GM21381 (cell line): ENCODE measurements around the gene ATP5F1B.
A peak's percentile ranks its signal among the peaks of the same experiment; 100 is the strongest.
"Not testable (repeated sequence)": the region's sequence is repeated elsewhere in the genome, so short reads cannot be mapped to it uniquely, and the experiment has no call there.

Source experiments
- ATAC-seq: cut with Tn5 transposase; IDR thresholded peaks from one replicate; pipeline ENCODE4 v1.9.1; 2021; ENCODE audit warnings: mild to moderate bottlenecking, moderate library complexity; ENCODE audit not compliant: unreplicated experiment

Gene ATP5F1B

DNA sequence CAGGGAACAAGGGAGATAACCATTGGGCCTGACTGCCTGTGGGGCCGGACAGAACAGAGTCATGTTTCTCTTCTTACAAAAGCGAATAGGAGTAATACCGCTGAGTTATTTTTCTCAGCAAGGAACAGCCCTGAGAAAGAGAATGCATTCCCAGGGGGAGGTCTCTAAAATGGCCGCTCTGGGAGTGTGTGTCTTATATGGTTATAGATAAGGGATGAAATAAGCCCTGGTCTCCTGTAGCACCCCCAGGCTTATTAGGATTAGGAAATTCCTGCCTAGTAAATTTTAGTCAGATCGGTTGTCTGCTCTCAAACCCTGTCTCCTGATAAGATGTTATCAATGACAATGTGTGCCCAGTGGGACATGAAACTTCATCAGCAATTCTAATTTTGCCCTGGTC is 8.0 kb upstream of the ATP5F1B start:
- ATAC-seq: not testable (repeated sequence)

DNA sequence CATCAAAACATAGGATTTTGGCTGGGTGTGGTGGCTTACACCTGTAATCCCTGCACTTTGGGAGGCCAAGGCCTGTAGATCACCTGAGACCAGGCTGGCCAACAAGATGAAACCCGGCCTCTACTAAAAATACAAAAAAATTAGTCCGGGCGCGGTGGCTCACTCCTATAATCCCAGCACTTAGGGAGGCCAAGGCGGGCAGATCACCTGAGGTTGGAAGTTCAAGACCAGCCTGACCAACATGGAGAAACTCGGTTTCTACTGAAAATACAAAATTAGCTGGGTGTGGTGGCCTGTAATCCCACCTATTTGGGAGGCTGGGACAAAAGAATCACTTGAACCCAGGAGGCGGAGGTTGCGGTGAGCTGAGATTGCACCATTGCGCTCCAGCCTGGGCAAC is 2.2 kb upstream of the ATP5F1B start:
- ATAC-seq: not testable (repeated sequence)

DNA sequence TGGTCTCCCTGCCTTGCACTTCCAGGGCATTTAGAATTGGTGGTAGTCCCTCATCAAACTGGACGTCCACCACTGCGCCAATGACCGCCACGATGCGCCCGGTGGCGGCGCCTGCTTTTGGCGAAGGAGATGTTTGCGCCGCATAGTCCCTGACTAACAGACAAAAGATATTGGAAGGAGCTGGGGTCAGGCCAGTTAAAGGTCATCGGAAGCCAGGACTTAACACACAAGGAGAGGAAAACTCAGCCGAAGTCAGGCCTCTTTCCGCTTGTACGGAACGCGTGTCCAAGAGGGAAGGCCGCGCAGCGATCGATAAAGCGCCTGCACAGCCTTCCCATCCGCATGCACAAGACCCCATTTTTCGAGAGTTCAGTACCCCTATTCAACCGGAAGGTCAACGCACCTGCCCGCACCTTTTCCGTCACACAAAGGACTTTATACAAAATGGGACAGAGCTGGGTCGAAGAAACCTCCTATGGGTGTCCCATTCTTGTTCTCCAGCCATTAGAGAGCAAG is 525 bp downstream of the ATP5F1B start:
- no peak for ATAC-seq

DNA sequence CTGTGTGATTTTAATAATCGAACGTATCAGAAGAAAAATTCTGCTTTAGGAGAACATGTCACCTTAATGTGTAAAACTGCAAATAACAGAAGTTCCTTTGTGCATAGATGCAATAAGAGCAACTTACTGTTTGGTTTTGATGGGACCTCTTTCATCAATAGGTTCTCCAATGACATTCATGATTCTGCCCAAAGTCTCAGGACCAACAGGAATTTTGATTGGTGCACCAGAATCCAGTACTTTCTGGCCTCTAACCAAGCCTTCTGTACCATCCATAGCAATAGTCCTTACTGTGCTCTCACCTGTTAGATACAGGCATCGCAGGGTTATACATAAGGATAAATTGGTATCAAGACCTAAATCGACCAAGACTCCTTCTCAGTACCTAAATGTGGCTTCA is 1.1 kb downstream of the ATP5F1B start:
- no peak for ATAC-seq

DNA sequence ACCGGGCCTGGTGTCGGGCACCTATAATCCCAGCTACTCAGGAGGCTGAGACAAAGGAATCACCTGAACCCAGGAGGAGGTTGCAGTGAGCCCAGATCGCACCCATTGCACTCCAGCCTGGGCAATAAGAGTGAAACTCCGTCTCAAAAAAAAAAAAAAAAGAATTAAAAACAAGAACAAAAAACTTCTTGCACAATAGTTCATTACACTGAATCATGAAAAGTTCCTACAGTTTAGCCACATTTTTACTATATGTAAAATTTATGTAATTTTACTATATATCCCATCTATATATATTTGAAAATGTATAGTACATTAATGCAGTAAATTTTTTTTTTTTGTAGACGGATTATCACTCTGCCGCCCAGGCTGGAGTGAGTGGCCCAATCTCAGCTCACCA is 4.6 kb downstream of the ATP5F1B start:
- no peak for ATAC-seq

DNA sequence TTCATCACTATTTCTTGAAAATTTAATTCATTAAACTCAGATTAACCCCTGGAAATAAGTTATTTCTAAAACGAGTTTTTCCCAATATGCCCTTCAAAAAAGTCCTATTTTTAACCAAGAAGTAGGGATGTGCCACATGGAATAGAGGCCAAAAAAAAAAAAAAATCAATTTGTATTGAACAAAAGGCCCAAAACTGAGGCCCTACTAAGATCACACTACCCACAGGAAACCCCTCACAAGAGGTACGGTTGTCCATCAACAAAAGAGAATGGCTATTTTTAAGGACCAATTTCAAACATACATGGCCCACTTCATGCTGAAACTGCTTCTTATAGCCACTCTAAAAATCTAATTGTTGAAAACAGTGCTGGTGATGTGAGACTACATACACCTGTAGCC is 8.2 kb downstream of the ATP5F1B start:
- no peak for ATAC-seq

DNA sequence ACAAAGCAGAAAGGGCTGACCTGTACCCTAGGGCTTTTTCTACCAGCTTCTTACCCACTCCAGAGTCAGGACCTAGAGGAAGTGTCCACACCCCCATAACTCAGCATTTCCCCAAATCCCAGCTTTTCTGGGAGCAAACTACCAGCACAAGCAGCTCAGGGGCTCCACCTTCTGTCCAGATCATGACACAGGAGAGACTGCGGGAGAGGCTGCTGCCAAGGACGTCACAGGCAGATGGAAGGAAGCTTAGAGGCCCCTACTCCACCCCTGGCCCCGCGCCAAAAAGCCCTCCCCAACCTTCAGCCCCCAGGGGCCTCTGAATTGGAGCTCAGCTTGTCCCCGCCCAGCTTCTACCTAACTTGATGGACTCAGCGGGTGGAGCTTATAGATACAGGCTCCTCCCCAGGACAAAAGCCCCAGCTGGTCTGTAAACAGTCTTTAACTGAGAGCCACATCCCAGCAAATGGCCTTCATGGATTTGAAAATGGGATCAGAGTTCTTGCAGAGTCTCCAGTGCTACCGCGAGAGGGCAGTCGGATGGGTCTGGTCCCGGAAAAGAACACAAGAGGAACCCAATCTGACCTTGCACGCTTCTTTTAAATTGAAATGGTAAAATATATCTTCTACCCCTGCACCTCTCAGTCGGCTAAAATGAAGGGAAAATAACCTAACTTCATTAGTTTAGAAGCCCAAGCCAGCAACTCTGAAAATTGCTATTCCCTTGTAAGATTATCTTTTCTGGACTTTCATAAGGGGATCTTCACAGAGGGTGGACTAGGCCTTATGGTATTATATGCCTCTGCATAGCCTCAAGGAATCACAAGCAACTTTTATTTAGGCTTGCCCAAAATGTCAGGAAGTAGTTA is 8.9 kb downstream of the ATP5F1B start:
- ATAC-seq: peak; percentile 45

DNA sequence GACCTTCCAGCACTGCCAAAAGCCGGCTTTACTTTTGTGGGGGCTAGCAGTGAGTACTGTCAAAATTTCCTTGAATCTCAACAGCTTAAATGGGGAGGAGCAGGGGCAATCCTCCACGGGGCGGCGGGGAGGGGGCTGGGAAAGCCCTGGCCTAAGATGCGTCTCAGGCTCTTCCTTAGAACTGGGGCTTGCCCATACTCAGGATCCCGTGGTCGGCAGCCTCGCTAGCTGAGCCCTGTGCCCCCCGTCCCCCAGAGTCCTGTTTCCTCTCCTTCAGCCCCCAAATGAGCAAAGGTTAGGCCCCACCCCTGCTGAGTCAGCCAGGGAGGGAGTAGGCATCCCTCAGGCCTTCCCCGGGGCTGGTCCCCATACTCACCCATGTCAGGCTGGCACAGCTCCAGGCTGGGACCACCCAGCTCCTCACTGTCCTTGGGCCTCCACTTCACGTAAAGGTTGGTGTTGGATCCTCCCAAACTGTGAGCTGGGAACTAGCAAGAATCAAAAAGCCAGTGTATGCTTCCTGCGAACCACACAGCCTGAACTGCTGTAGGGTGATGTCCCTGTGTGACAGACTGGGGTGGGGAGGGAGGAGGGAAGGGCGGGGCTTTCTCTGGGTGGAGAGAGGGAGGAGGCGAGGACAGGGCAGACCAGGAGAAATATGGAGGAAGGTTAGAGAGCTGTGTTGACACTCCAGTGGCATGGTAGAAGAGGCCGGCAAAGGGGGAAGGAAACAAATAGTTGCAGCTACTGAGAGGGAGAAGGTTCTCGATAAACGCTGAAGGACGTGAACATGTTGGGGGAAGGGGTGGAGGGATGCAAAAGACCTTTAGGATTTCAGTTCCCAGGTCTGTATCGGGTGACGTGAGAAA is 9.7 kb downstream of the ATP5F1B start:
- peak; percentile 46 for ATAC-seq

DNA sequence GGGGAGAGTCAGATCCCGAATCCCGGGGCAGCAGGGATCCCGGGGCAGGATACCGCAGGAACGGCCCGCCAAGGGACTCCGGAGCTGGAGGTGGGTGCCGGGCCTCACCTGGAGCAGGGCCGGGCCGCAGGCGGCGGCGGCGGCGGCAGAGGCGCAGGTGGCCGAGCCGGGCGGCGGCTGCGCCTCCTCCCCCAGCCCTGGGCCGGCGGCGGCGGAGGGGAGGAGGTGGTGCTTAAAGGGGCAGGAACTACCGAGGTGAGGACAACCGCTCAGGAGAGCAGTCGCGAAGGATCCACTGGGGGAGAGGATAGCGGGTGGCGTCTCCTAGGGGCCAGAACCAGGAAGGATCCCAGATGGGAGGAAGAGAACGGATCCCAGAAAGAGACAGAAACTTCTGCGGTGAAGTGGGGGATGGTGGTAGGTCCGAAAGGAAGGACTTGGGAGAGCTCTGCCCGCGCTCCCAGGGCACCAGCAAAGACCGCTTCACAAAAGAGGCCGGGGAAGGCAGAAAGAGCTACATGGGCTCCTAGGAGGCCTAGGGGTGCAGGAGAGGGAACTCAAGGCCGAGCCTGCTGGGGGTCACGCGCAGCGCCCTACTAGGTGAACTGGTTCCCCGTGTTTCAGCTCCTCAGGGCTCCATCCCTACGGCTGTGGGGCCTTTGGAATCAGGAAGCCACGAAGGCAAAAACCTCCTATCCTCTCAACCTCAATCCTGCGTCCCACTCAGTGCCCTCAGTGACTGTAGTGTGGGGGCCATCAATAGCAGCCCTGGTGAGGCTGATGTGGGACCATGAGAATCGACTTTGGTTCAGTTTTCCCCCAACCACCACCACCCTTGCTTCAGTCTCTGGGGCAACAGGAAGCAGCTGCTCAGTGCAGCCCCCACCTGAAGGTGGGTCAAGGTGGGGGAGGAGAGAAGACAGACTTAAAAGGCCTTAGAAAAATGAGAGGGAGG is 10.7 kb downstream of the ATP5F1B start:
- peak; percentile 35 for ATAC-seq

DNA sequence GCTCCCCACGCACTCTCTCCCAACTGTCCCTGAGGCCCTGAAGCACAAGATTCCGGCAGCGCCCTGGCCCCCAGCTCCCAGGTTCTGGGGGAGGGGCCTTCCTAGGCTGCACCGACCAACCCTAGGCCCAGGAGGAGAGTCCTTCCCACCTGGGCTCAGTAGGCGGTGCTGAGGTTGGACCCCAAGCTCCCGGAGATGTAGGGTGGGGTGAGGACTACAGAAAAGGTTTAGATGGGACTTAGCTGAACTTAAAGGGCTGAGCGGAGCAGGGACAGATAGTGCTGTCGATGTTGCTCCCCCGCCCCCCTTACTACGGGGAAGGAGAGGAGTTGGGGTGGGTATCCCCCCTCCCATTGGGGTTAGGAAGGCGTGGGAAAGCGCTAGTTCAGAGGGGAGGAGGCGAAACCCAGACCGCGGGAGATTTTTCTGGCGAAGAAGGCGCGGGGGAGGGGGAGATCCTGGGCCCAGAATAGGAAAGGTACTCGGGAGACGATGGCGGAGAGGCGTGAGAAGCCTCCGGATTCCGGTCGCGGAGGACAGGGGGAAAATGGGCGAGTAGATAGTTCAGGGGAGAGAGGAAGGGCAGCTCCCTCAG is 11.4 kb downstream of the ATP5F1B start:
- no peak for ATAC-seq

DNA sequence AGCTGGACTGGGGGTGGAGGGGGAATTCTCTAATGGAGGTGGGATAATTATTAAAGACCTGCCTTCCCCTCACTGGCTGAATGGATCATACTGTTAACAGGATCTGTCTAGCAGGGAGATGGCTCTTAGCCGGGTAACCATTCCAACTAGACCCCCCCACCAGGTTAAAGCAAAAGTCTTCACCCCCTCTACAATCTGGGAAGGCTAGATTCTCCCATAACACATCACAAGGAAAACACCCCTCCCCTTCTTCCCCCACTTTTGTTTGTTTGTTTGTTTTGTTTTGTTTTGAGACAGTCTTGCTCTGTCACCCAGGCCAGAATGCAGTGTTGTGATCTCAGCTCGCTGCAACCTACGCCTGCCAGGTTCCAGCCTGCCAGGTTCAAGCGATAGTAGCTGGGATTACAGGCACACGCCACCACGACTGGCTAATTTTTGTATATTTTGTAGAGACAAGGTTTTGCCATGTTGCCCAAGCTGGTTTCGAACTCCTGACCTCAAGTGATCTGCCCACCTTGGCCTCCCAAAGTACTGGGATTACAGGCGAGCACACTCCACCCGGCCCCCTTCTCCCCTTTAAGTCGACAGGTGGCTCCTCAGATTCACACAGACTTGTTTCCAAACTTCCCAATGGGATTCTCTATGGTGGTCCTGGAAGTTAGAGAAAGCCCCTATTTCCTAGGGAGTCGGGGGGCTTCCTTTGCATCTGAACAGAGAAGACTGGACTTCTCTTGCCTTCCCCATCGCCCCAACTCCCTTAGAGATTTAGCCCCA is 12.1 kb downstream of the ATP5F1B start:
- no peak for ATAC-seq

DNA sequence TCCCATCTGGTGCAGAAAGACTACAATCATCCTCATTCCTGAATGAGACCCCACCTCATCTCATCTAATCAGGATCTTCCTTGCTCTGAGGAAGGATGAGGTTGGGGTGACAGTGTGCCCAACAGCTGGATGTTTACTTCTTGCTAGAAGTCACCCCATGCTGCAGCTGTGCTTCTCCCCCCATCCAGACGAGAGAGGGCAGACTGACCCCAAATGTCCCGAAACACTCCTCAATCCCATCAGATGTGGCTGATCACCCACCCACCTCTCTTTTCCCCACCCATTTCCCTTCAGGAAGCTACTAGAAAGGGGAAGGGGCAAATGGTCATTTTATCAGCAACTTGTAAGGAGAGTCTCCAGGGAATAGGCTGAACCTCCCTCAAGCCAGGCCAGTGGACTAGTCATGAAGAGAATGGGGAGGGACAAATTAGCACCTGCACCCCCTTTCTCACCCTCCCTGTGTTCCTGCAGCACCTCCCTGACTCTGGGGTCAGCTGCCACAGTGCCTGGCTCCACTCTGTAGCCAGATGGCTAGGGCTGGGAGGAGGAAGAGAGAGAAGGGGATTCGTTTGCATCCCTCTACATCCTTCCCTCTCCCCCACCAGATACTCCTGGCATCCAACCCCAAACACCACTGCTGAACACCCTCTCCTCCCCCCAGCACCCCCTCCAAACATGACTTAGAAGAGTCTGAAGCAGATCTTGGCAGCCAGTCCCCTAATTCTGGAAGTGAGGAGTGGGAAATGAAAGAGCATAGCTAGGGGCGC is 12.9 kb downstream of the ATP5F1B start:
- ATAC-seq: no peak

DNA sequence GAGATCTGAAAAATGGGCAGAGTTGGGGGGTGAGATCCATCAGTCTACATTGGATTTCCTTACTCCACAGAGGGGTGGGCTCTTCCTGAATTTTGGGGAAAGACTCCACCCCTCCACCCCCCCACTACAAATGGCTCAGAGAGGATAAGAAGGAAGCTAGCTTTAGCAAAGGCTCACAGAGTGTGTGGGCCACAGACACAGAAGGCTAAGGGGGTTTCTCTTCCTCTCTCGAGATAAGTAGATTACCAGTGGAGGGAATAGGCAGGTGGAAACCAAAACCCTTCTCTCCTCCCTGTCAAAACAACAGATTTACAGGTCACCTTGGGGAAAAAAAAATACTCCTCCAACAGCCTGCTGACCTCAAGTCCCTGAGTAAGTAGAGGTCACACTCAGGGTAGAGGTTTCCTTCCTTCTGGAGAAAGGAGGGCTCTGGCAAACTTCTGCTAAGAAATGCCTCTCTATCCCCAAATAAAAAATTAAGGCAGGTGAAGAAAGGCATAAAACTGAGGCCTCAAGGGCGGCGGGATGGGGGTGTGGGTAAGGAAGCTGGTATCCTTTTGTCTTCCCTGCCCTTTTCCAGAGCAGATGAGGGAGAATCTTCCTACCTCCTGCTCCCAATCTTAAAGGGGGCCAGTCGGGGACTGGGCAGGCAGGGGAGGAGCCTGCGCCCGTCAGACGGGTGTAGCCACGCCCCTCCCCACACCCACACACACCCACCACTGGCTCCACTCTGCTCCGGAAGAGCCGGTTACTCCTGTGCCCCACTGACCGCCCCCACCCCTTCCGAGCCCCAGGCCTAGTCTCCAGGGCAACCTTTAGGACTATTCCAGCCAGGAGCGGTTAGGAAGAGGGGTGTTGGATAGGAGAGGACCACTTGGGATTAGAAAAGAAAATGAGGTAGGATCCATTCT is 13.7 kb downstream of the ATP5F1B start:
- no peak for ATAC-seq

DNA sequence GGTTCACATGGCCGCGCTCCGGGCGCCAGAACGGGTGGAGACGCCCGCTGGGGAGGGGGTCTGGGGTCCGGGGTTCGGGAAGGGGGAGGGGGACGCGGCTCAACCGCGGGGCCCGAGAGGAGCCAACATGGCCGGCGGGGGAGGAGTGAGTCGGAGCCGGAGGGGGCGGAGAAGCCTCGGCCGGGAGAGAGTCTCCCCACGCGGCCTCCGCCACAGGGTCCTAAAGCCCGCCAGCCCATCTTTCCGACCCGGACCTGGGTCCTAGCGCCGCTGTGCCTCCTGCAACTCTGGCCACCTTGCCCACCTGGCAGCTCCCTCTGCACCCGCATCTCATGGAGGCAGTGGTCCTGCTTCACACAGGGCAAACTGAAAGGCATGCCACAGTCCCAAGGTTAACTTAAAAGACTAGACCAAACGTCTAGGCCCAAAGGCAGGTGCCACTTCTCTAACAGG is 15.6 kb downstream of the ATP5F1B start, which contains the start of gene BAZ2A:
Gene BAZ2A, minus strand, starts transcription at position 147 of the 453 bp plus-strand sequence. CDS start 12,796 bp downstream, outside the sequence.
- peak; percentile 52 for ATAC-seq

DNA sequence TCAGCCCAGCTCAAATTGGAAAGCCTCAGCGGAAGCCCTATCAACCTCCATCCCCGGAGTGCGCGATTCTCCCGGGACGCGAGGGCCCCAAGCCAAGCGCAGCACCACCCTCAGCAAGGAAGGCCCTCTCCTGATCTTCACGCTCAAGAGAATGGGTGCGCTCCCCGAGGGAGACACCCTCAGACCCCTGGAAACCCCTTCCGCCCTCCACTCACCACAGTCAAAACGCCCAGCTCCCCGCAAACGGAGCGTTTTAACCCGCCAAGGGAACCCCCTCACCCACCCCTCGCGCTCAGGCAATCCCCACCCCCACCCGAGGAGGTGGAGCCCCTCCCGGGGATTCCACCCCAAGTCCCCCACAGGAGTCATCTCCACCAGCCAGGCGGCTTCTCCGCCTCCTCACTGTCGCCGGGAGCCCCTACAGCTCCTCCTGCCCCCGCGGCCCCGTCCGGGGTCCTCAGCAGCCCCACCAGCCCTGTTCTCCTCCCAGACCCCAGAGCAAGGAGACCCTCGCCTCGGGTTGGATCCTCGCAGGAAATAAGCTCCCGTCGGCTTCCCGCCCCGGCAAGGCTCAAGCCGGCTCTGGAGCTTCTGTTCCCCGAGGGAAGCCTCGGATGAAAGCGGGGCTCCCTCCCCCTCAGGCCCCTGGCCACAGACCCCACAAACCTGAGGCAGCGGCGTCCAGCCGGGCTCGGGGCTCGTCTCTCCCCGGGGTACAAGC is 16.2 kb downstream of the ATP5F1B start:
- no peak for ATAC-seq

DNA sequence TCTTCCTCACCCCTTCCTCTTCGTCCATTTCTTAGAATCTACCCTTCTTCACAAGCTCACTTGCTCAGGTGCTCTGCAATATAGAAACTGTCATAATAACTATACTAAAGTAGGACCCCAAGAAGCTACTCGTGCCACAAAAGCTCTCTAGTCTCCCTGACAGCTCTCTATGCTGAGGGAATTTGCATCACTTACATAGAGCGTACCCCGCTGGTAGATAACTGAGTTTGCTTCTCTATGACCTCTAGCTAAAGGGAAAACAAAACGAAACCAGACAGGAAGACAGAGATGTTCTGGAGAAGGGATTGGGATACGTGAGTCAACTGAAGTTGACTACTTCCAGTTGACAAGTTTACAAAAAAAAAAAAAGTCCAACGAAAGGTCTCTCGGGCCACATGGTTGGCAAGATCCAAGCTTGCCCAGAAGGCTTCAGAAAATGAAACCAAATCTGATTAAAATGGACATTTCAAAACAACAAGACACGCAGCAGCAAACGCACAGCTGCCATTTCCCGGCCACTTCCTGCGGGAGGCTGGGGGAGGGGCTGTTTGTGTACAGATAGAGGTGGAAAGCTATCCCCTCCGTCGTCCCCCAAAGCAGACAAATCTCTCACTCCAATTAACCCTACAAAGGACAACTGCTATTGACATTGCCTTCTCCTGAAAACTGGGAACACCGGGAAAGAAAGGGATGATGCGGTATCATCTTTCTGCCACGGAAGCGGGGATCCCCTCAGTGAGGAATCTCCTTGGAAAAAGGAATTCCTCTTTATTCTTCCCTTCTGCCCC is 16.9 kb downstream of the ATP5F1B start:
- no peak for ATAC-seq
